EH (cell line): ENCODE data around the gene CDH23.

Experiments
- DNase-seq: peaks from one replicate; pipeline ENCODE4 v3.0.0-alpha.2; 2015; ENCODE audit warnings: low read depth

CDH23 gene

DNA sequence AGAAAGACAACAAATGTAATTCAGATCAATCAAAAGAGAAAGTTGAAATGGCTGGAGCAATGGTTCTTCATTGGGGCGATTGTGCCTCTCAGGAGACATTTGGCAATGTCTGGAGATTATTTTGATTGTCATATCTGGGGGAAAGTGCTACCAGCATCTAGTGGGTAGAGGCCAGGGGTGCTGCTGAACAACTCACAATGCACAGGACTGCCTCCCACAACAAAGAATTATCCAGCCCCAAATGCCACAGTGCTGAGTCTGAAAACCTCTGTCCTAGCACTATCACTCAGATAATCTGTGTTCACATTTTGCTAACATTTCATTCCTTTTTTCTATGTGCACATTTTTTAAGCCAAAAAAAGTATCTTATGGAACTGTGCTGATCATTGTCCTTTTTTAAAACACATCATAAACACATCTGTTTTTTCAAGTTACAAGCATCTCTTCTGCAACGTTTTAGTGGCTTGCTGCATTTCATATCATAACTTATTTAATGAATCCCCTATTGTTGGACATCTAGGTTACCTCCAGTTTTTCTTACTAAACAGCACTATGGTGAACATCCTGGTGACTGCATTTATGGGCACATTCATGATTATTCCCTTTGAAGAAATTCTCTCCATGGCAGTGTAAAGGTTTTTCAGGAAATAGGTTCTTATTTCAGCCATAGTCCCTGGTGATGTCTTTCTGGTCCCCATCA lies 208.7 kb downstream of the CDH23 start:
- DNase-seq, result no peak

DNA sequence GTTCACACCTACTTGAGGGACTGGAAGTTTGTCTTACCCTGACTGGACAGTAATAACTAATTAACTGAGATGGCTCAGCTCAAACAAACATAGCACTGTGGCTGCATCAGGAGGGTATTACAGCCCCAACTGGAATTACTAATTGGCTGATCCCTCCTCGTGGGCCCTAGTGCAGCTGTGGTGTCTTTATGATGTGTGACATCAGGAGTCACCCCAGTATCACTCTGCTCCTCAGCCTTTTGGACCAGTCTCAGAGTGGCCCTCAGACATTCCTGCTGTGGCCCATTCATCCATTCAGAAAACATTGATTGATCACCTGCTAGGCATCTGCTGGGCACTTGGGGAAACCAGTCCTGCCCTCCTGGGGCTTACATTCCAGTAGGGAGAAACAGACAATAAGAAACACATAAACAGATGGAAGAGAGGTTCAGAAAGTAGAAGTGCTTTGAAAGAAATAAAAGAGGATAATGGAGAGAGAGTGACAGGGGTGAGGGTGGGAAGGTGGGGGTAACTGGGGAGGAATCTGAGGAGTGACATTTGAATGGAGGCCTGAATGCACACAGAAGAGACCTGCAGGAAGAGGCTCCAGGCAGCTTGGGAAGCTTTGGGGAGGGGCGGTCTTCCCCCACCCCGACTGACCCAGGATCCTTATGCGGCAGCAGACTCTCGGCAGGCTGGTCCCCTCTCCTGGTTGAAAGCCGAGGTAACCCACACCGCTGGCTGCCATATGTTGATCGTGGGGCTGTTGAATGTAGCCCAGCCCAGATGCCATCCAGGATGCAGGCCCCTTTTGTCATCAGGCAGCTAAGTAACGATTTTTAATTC lies 209.7 kb downstream of the CDH23 start:
- no peak for DNase-seq

DNA sequence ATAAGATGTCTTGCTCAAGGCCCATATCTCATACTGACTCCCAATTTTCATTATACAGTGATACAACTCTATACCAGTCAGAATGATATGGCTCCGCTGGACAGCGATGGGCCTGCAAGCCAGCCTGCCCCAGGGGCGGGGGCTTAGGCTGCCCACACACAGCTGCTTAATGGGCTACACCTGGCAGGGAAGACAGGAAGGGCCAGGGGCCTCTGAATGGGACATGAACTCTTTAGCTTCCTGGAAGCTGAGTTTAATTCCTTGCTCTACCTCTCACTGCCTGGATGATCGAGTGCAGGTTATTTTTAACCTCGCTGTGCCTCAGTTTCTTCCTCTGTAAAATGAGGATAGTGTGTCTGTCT lies 210.3 kb downstream of the CDH23 start:
- DNase-seq, result no peak

- DNase-seq, result peak; percentile 59
These were observed 212.4 kb downstream of the CDH23 start for GRCh38 chr10:71608819-71609768.

DNA sequence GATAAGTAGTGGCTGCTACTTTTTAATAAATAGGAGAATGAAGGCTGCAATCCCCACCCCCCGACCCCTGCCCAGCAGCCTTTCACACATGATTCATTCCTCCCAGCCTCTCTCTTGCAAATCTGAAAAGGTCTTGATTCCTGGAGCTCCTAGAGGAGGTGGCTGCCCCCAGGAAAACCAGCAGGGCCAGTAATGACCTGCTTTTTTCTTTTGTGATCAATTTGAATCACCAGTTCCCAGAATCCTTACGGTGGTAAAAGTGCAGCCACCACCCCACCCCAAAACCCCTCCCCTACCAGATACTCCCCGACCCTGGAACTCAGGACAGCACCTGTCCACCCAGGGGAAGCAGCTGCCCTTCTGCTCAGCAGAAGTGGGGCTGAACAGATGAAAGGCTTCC lies 213.9 kb downstream of the CDH23 start:
- DNase-seq, result no peak

DNA sequence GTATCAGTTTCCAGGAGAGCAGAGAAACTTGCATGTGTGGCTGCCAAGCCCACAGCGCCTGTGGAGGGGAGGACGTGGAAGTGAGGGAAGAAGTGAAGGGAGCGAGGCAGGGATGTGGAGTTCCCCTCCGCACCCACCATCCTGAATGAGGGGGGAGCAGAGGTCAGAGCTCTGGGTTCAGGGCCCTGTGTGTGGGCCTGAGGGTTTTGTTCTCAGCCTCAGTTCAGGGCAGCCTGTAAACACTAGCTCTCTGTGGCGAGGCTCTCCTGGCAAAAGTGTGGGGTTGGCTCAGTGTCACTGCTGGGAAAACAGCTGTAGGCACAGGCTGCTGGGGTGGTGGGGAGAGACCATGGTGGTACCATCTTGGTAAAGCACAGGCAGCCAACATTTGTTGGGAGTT lies 214.4 kb downstream of the CDH23 start:
- no peak for DNase-seq

GRCh38 chr10:71611709-71612422 lies 215.1 kb downstream of the CDH23 start:
- DNase-seq, result no peak

DNA sequence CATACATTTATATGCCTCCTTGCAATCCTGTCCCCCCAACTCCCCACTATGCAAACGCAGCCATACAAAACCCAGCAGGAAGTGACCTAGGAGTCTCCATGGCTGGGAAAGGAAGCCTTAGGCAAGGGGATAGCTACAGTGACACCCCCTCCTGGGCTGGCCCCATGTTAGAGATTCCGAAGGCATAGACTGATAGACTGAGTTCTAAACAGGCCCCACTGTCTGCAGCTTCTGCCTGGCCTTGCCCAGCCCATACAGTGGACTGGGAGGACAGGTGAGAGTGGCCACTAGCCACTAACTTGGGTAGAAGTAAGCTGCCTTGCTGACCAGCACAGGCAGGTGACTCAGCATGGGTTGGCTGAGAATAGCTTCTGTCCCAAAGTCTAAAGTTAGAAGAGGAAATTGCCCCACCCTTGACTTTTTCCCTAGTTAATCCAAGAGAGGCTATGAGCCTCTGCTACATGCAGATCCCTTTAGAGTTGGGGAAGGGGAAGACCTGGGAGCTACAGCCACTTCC lies 216.6 kb downstream of the CDH23 start:
- peak; percentile 17 for DNase-seq

- no peak for DNase-seq
These were observed 217.2 kb downstream of the CDH23 start for GRCh38 chr10:71613877-71614276.

GRCh38 chr10:71614946-71615345 lies 218.2 kb downstream of the CDH23 start:
- DNase-seq, result no peak

GRCh38 chr10:71615538-71616329 lies 219.0 kb downstream of the CDH23 start:
- no peak for DNase-seq

- no peak for DNase-seq
These were observed 220.3 kb downstream of the CDH23 start for GRCh38 chr10:71616817-71617654.

DNA sequence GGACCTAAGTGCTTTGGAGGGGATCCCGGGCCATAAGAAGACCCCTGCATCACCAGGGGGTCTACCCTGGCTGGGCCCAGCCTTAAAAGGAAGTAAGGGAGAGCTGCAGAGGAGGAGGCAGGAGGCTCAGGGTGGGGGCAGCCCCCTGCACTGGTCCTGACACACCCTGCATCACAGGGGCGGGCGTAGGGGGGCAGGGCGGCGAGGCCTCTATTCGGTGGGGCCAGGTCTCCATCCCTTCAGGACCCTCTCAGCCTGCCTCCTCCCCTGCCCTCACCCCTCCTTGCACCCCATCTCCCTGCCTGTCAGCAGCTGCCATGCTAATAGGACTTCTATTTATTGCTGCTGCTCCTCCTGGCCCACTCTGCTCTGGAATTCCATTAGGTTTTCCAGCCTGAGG lies 221.5 kb downstream of the CDH23 start:
- no peak for DNase-seq

DNA sequence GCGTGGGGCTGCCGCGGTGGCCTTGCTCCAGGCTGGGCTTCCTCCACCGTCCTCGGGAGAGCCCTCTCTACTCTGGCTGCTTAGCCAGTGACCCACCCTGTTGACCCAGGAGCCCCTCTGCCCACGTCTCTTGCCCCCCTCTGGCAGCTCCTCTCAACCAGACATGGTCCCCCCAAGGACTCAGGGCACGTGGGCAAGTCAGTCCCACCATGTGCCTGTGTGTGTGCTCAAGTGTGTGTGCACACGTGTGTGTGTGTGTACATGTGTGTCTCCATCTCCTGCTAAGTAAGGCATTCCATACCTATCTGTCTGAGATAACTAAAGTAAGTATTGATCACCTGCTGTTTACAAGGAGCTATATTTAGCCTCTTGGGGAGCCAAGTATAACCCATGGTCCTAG lies 221.9 kb downstream of the CDH23 start:
- DNase-seq, result no peak

- no peak for DNase-seq
These were observed 223.9 kb downstream of the CDH23 start for GRCh38 chr10:71620642-71621041.

GRCh38 chr10:71621231-71622153 lies 224.8 kb downstream of the CDH23 start:
- peak; percentile 25 for DNase-seq

GRCh38 chr10:71622154-71622526 lies 225.4 kb downstream of the CDH23 start:
- DNase-seq, result peak; percentile 80

DNA sequence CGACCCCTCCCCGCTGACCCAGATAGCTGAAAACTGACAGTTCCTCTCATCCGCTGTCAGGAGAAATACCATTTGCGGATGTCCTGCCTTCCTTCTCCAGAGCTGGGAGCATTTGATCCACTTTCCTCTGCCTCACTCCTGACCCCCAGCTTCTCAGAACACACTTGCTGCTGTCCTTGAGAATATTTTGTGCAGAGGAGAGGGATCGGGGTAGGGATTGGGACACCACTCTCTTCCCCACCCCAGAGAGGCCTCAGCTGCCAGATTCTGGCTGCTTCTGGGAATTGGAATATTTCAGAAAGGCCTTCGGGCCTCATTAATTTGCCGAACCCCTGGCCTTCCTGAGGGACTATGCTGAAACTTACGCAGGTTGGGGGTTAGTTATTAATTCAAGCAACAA lies 225.9 kb downstream of the CDH23 start:
- DNase-seq, result no peak
